NCI-H446 (cell line): ENCODE data around the gene GALNT9.
"Not testable (repeated sequence)": the region's sequence is repeated elsewhere in the genome, so short reads cannot be mapped to it uniquely, and the experiment has no call there.

Experiments
- DNase-seq, 2 experiments: peaks; one replicate each; lab custom pipeline; 2025; lab: John Stamatoyannopoulos, UW

The GALNT9 gene

DNA sequence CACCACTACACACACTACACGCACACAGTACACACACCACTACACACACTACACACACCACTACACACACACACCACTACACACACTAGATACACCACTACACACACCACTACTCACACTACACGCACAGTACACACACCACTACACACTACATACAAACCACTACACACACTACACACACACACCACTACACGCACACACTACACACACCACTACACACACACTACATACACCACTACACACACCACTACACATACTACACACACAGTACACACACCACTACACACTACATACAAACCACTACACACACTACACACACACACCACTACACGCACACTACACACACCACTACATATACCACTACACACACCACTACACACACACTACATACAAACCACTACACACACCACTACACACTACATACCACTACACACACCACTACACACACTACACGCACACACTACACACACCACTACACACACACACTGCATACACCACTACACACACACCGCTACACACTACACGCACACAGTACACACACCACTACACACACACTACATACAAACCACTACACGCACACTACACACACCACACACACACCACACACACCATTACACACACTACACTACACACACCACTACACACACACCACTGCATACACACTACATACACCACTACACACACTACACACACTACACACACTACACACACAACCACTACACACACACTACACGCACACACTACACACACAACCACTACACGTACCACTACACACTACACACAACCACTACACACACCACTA, 173.4 kb downstream of the GALNT9 start:
- DNase-seq, result no peak

DNA sequence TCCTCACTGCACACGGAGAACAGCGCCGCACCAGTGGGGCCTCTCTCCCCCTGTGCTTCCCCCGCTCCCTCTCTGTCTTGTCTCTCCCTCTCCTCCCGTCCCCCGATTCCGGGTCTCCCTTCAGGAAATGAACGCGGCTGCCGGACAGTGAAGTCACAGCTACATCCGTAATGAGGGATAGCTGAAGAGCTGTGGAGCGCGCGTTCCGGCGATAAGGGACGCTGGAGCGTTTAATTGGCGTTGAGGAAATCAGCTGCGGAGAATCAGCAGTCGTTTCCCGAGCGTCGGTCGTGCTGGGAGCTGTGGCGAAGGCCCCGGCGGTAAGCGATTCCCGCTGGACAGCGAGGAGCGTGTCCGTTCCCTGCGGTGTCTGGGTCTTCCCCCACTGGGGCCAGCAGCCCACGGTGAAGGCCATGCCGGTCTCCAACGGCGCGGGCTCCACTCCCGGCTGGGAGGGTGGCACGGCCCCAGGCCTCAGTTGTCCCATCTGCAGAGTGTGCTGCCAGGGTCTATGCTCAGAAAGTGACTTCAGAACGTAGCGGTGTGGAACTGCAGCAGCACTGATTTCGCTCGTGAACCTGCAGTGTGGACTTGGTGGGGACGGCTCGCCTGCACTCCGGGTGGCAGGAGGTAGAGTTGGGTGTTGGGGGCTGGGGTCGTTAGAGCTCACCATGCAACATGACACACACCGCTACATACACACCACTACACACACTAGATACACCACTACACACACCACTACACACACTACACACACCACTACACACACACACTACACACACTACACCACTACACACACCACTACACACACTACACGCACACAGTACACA, 174.2 kb downstream of the GALNT9 start:
- no peak for DNase-seq

DNA sequence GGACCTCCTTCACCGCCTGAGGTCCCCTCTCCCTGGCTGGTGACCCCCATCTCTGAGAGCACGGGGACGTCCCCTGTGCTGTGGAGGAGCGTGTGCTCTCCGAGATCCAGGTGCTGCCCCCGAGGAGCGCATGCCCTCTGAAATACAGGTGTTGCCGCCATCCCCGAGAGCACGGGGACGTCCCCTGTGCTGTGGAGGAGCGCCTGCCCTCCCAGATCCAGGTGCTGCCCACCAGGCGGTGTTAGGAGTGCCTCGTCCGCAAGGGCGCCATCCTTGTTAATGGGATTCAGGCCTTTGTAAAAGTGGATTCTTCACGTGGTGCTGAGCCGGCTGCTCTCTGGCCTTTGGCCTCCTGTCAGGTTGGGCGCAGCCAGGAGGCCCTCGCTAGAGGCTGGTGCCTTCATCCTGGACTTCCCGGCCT, 175.0 kb downstream of the GALNT9 start:
- DNase-seq, result no peak

DNA sequence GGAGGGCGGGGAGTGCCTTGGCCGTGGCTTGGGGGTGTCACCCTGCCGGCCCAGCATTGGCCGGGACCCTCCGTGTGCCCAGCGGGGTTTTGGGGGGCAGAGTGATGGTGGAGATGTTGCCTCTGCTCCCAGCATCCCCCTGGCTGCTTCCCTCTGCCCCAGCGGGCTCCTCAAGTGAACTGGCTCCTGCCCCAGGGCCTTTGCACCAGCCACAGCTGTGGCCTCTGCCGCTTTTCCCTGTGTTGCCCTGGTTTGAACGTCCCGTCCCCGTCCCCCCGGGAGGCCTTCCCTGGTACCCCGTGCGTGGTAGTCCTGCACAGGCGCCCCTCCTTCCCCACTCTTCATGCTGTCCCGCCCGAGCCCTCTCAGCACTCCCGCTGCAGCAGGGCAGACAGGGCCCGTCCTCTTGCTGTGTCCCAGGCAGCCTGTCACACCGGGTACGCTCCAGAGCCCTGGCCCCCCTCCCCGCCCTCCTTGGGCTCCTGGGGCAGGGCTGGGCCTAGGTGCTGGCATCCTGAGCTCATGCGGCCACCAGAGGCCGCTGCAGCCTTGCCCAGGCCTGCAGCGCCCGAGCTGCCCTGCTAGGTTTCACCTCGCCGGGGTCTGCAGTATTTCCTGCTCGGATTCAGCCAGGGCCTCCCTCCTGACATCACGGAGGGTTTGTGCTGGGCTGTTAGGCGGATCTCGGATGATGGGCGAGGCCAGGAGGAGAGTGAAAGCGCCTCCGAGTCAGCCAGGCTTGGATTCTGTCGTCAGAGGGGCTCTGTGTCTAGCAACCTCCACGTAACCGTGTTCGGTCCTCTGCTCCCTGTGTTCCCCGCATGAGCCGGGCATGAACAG, 175.7 kb downstream of the GALNT9 start:
- peak; percentile 39 to 72 for DNase-seq

DNA sequence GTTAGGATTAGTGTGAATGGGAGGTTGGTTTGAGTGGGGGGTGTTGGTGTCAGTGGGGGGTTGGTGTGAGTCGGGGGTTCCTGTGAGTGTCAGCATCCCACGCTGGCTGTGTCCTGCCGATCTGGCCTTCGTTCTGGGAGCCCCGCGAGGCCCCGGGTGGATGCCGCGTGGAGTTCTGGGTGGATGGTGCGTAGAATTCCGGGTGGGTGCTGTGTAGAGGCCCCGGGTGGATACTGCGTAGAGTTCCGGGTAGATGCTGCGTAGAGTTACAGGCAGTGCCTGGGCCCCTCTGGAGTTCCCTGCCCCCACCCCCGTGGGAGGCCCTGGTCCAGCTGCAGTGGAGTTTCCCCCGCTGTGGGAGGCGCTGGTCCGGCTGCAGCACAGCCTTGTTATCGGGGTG, 176.4 kb downstream of the GALNT9 start:
- no peak for DNase-seq

DNA sequence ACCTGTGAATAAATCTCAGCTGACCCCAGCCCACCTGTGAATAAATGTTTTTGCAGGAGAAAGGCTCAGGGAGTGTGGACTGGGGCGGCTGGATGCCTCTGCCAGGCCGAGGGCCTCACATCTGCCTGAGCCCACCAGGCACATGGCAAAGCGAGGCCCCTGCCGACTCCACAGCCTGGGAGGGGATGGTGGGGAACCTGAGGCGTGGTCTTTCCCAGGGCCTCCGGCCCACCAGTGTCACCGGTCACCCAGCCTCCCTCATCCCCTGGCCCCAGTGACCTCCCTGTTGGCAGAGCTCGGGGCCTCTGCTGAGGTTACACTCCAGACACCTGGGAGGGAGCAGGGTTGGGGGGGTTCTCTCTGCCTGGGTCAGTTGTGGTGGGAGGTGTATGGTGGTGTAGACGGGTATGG, 177.0 kb downstream of the GALNT9 start:
- DNase-seq, result no peak

DNA sequence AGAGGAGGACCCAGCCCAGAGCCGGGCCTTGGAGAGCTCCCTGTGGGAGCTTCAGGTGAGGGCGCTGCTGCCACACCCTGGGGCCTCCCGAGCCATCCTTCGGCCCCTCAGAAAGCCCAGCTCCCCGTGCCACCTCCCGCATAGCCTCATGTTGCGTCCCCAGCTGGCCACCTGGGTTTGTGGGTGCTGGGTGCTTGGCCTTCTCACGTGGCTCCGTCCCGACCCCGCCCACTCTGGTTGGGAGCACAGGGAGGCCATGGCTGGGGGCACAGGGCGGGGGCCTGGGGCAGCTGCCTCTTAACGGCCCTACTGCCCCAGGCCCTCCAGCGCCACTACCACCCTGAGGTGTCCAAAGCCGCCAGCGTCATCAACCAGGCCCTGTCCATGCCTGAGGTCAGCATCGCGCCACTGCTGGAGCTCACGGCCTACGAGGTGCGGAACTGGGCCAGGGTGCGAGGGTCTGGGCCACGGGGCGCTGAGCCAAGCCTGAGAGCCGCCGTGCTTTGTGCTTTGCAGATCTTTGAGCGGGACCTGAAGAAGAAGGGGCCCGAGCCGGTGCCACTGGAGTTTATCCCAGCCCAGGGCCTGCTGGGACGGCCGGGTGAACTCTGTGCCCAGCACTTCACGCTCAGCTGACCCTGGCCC, 177.5 kb downstream of the GALNT9 start:
- no peak for DNase-seq

DNA sequence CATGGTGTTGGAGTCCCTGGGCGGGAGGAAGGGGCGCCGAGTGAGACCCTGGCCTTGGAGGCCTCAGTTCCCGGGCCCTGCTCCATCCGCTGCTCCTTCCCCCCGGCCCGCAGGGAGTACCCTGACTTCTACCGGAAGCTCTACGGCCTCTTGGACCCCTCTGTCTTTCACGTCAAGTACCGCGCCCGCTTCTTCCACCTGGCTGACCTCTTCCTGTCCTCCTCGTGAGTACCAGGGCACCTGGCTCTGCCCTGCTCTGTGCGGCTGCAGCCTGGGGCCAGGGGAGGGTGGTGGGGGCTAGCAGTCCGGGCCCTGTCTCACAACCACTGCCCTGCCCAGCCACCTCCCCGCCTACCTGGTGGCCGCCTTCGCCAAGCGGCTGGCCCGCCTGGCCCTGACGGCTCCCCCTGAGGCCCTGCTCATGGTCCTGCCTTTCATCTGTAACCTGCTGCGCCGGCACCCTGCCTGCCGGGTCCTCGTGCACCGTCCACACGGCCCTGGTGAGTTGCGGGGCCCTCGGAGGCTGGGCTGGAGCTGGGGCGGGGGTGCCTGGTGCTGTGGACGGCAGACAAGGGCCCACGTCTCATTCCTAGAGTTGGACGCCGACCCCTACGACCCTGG, 178.1 kb downstream of the GALNT9 start:
- DNase-seq, result no peak

DNA sequence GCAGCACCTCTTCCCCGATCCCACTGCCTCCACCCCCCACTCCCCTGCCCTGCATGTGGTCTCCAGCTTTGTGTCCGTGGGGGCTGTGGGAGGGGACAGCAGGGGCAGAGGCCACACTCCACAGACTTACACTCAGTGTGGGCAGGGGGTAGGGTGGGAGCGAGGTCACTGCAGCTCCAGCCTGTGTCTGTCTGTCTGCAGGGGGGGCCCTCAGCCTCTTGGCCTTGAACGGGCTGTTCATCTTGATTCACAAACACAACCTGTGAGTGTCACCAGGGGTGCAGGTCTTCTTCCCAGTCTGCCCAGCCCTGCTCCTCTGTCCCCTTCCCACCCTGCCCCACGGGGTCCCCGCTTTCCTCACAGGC, 178.6 kb downstream of the GALNT9 start:
- no peak for DNase-seq

DNA sequence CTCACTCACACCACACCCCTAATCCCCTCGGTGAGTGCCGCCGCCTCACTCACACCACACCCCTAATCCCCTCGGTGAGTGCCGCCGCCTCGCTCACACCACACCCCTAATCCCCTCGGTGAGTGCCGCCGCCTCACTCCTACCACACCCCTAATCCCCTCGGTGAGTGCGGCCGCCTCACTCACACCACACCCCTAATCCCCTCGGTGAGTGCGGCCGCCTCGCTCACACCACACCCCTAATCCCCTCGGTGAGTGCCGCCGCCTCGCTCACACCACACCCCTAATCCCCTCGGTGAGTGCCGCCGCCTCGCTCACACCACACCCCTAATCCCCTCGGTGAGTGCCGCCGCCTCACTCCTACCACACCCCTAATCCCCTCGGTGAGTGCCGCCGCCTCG, 179.9 kb downstream of the GALNT9 start:
- not testable (repeated sequence) for DNase-seq

DNA sequence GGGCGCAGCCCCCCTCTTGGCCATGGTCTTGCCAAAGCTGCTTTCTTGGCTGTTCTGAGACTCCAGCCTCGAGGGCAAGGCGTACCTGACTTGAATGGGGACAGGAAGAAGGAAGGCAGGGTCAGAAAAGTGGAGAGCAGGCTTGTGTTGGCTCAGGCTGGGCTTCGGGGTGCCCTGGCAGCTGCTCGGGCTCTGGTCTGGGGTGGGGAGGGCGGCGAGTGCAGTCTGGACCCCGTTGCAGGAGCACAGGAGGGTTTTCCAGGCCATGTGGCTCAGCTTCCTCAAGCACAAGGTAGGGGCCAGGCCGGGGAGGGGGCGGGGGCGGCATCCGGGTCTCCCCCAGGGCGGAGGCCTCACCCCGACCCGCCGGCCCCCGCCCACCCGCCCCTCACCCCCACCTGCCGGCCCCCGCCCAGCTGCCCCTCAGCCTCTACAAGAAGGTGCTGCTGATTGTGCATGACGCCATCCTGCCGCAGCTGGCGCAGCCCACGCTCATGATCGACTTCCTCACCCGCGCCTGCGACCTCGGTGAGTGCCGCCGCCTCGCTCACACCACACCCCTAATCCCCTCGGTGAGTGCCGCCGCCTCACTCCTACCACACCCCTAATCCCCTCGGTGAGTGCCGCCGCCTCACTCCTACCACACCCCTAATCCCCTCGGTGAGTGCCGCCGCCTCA, 180.9 kb downstream of the GALNT9 start:
- DNase-seq, result no peak

DNA sequence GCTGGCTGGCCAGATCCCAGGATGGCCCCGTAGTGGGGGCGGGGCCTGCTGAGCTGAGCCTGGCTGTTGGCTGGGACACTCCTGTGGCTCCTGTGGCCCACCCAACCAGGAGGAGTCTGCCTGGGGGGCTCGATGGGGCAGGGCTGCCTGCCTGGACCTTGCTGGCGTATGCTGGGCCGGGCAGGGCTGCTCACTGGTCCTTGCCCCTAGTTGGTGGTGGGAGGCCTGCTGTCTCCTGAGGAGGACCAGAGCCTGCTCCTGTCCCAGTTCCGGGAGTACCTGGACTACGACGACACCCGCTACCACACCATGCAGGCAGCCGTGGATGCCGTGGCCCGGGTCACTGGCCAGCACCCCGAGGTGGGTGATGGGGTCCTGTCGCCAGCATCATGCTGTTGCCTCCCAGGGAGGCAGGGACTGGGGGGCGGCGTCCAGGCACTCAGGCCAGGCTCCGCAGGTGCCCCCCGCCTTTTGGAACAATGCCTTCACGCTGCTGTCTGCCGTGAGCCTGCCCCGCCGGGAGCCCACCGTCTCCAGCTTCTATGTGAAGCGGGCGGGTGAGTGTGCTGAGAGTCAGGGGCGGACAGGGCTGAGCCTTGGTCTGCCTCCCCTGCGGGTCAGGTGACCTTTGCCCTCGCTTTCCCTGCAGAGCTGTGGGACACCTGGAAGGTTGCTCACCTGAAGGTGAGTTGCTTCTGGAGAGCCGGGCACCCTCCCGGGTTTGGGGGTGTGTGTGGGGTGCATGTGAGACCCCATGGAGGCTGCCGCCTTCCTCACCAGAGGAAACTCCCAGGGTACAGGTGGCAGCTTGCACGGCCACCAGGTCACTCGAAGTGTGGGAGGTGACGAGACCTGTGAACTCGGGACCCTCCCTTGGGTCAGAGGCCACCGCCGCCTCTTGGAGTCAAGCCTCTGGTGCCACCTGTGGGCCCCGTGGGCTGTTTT, 181.7 kb downstream of the GALNT9 start:
- DNase-seq, result no peak

DNA sequence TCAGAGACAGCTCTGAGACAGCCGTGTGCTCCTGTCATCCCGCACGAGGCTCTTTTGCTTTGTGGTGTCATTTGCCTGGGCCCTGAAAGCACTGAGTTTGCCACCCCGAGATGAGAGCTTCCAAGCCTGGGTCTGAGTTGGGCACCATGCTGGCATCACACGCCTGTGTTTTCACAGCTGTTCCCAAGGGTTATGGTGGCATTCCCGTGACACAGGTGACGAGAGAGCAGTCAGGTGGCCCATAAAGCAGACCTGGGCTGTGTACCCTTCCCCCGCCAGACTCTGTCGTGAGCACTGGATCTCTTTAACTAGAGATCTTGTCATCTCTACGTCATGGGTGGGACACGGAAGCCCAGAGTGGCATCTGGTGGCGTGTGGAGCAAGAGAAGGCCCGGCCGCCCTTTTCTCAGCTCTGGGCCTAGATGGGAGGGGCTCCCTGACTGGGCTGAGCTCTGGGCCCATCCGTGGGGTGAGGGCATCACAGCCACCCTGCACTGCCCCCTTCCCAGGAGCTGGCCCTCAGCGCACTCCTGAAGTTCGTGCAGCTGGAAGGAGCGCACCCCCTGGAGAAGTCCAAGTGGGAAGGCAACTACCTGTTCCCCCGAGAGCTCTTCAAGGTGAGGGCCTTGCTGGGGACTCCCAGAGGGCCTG, 182.5 kb downstream of the GALNT9 start:
- no peak for DNase-seq
